Motor neuron (in vitro differentiated cells): ENCODE data around the gene RELN. TPM values are rescaled to one million over a fixed set of nuclear protein-coding genes. Genes with fewer than 3 reads are reported as not detected.

ENCODE experiments used
- ATAC-seq, 8 experiments: fragments of 200-7000 bp; cut with Tn5 transposase; replicated peaks in 6 of 8; 2 replicates each; pipeline ENCODE4 v1.8.0; 2021; ENCODE audit warnings: mild to moderate bottlenecking in 8 of 8, moderate library complexity in 8 of 8
- H3K27ac ChIP-seq, 2 donors: fragments of 250-450 bp; sonication (Bioruptor Pico); 2 replicates each; pipeline ENCODE4 v1.9.0; 2021; ENCODE audit warnings: antibody characterized with exemption in 2 of 2, mild to moderate bottlenecking in 2 of 2, moderate library complexity in 1 of 2
- H3K4me1 ChIP-seq, 2 donors: fragments of 250-450 bp; sonication (Bioruptor Pico); replicated peaks in 1 of 2; 2 replicates each; pipeline ENCODE4 v1.6.1; 2021; ENCODE audit warnings: antibody characterized with exemption in 2 of 2, mild to moderate bottlenecking in 2 of 2, moderate library complexity in 1 of 2
- H3K4me3 ChIP-seq, 5 donors: fragments of 250-450 bp; sonication (Bioruptor Pico); 2 replicates each; pipeline ENCODE4 v1.9.0; 2021; ENCODE audit warnings: antibody characterized with exemption in 5 of 5, mild to moderate bottlenecking in 5 of 5, moderate library complexity in 4 of 5
- WGBS, 10 experiments: fragments of 450-650 bp; shearing (Covaris generic); methylation state at CpG; one replicate each; pipeline ENCODE4 v1.0.0; 2022; 5-methylcytosine and 5-hydroxymethylcytosine counted together
- in situ Hi-C, 9 experiments: fragments of 400-800 bp; cut with MboI; loops; one replicate each; pipeline ENCODE4 v1.15.0; 2021; ENCODE audit warnings: low sequenced_read_pairs in 9 of 9, low pct_unique_long_range_greater_than_20kb in 2 of 9; ENCODE audit not compliant: unreplicated experiment in 9 of 9
- total RNA-seq, 8 experiments: library from RNA; unstranded; fragments of 300-600 nt; gene quantifications; 2 replicates each; pipeline versions ENCODE4 v1.2.3 to v1.2.4, GENCODE V29; 2022

Gene RELN
- total RNA-seq, 8 experiments from 2014 or later: 0.36 to 72.9 (median 35.2) TPM

- ATAC-seq: peak in 1 of 8 experiments; percentile 24
- in situ Hi-C loops: no loop called here
- 9 to 95% (median 81%) methylated on average over 1 to 10 of the region's 10 CpGs for WGBS, 10 experiments
- Histone ChIP-seq H3K27ac (no peak overlapping the region), H3K4me3 (no peak overlapping the region), H3K4me1 (no peaks in the 10 kb centered on the region)
These were observed 94.5 kb downstream of the RELN start for GRCh38 chr7:103894656-103895596.

DNA sequence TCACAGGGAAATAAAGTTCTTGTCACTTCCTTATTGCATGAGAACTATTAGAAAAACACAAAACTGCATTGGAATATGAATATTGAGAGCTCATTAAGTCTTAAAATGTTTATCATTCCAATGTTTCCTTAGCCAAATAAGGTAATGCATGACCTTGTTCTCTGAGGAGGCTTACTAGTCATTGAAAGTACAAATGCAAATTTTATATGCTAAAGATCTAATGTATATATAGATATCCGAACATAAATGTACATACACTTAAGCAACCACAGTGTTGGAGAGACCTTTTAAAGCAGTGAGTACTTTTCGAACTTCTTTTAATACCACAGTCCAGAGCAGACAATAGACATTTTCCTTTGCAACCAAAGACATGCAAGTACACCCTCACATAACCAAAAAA is 96.1 kb downstream of the RELN start:
- Histone ChIP-seq H3K27ac (no peak overlapping the region), H3K4me1 (no peaks in the 10 kb centered on the region), H3K4me3 (no peak overlapping the region)
- ATAC-seq: peak in 1 of 8 experiments; percentile 94
- in situ Hi-C loops: no loop called here
- WGBS, 10 experiments: 0 to 100% (median 63%) methylated on average over 1 to 2 of the region's 2 CpGs; no CpG with 5 or more reads in 2 of the 10 experiments

- no peak for ATAC-seq
- WGBS, 10 experiments: 19 to 77% (median 45%) methylated on average over 2 to 3 of the region's 3 CpGs; no CpG with 5 or more reads in 4 of the 10 experiments
- no peaks in the 10 kb centered on the region for H3K4me1 ChIP-seq
- H3K27ac ChIP-seq: no peak overlapping the region
- no peak overlapping the region for H3K4me3 ChIP-seq
- in situ Hi-C loops: no loop called here
These were observed 100.0 kb downstream of the RELN start for GRCh38 chr7:103889451-103889850.

DNA sequence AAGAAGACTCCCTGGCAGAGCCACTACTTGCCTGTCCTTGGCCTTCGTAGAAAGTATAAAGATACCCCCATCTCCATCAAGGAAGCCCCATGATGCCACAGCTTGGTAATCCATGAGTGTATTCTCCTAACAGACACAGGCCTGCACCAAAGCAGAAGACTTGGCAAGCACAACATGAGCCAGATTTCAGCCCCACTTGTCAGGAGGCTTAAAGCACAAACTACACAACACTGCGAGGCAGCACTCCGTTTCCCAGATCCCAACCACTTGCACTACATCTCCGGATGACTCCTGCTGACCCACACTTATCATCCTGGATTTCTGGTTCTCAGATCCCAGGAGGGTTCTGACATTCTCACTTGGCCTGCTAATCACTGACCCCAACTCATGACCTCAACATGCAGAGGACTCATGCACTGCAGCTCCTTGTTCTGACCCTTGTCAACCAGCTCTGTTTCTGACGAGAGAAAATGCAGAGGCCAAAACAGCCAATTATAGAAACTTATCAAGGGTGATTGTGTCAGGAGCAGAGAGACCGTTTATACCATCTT is 100.8 kb downstream of the RELN start:
- 20 to 88% (median 60%) methylated on average over 1 to 4 of the region's 6 CpGs; no CpG with 5 or more reads in 1 of the 10 experiments for WGBS, 10 experiments
- Histone ChIP-seq H3K4me3 (no peak overlapping the region), H3K27ac (no peak overlapping the region), H3K4me1 (no peaks in the 10 kb centered on the region)
- no peak for ATAC-seq
- in situ Hi-C loops: no loop called here

GRCh38 chr7:103887853-103888602 is 101.4 kb downstream of the RELN start:
- 56 to 94% (median 83%) methylated on average over 1 to 2 of the region's 2 CpGs; no CpG with 5 or more reads in 3 of the 10 experiments for WGBS, 10 experiments
- no peak overlapping the region for H3K27ac ChIP-seq
- ATAC-seq: peak in 1 of 8 experiments; percentile 41

DNA sequence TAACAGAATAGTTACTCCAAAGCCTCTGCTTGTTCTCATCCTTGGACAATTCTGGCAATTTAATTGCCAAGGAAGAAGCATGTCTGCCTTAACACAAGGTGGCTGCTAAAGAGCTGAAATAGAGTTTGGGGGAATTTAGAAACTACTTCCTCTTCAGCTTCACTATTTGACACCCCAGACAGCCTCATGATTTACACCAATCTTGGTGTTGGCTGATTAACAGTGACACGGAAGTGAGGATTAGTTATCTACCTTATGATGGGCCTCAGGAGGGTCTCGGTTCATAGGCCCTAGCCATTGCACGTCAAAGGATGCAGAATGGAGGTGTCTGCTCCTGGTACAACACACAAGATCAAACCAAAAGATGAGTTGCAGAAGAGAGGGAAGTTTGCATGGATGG is 102.4 kb downstream of the RELN start:
- Histone ChIP-seq H3K27ac (no peak overlapping the region), H3K4me3 (no peak overlapping the region), H3K4me1 (no peaks in the 10 kb centered on the region)
- ATAC-seq: no peak
- in situ Hi-C loops: no loop called here
- WGBS, 10 experiments: 0 to 88% (median 74%) methylated on average over 1 to 3 of the region's 3 CpGs; no CpG with 5 or more reads in 2 of the 10 experiments

More at GRCh38 chr7:103887853-103888602, 101.4 kb downstream of the RELN start:
- in situ Hi-C loops: no loop called here
- Histone ChIP-seq H3K4me3 (no peak overlapping the region), H3K4me1 (no peaks in the 10 kb centered on the region)

DNA sequence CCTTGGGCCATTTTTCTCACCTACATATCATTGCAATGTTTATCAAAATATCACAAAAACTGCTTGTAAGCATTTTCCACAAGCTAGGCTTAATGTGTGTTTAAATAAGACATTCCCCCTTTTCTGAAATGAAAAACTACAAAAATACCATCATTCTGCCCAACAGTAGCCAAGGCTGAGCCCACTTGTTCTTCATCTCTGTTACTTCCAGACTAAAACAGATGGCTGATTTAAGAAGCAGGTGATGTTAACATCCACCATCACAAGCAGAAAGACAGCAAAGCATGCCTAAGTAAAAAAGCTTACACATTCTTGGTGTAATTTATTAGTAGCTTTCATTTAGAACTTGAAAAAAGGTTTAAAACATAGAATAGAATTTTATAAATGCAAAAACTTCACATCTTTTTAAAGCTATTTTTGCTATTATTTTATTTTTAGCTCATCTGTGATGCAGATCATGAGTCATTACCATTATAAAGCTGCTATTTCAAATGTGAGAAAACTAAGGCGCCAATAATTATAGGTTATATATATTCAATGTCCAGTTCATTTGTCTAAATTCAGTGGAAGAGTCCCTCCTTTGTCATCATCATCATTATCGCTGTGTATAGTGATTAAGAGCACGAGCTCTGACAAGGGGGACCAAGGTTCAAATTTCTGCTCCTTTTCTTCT is 109.4 kb downstream of the RELN start:
- in situ Hi-C loops: no loop called here
- Histone ChIP-seq H3K4me3 (no peak overlapping the region), H3K4me1 (peaks cover 6 to 14% of the 10 kb centered on the region in 2 donors), H3K27ac (no peak overlapping the region)
- no peak for ATAC-seq
- WGBS, 10 experiments: 3 to 100% (median 65%) methylated on average over 1 to 3 of the region's 3 CpGs; no CpG with 5 or more reads in 1 of the 10 experiments

- ATAC-seq: no peak
- Histone ChIP-seq H3K27ac (no peak overlapping the region), H3K4me1 (peaks cover 6 to 14% of the 10 kb centered on the region in 2 donors), H3K4me3 (no peak overlapping the region)
- 0 to 100% (median 63%) methylated on average over 1 of the region's 1 CpG; no CpG with 5 or more reads in 4 of the 10 experiments for WGBS, 10 experiments
- in situ Hi-C loops: no loop called here
These were observed 110.0 kb downstream of the RELN start for GRCh38 chr7:103879411-103879810.

- Histone ChIP-seq H3K27ac (no peak overlapping the region), H3K4me1 (peaks cover 6 to 14% of the 10 kb centered on the region in 2 donors), H3K4me3 (no peak overlapping the region)
- 7 to 100% (median 87%) methylated on average over 1 to 3 of the region's 3 CpGs; no CpG with 5 or more reads in 1 of the 10 experiments for WGBS, 10 experiments
- in situ Hi-C loops: no loop called here
- no peak for ATAC-seq
These were observed 111.9 kb downstream of the RELN start for GRCh38 chr7:103877565-103877964.

DNA sequence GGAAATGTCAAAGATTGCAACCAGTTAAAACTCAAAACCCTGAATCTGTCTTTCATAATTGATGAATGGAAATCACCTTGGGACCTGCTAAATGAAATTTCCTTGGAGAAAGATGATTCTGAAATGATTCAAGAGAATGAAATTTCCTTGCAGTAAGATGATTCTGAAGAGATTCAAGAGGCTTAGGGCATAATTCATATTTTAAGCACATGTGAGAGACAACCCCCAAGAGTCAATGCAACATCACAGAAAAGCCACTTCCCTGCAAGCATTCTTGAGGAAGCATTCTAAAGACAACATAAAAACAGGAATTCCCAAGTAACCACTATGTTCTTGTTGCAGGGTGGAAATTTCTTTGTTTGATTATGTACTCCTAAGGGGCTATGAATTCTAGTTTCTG is 113.7 kb downstream of the RELN start:
- ATAC-seq: no peak

DNA sequence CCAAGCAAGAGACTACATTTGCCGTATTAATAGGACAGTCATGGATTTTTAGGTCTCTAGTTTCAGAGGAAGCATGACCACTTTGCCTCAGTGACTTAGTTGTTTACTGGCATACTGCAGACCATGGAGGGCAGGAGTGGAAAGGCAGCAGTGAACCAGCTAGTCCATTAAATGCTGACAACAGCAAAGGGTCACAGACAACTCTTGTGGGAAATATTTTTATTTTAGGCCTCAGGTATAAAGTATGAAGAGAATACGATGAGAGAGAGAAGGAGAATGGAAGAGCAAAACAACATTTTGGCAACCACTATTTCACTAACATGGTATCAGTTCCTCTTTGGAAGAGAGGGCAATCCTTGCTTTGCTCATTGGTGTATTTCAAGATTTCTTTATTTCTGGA is 118.0 kb downstream of the RELN start:
- Histone ChIP-seq H3K4me1 (peaks cover 0 to 5% of the 10 kb centered on the region in 2 donors), H3K27ac (no peak overlapping the region), H3K4me3 (no peak overlapping the region)
- 14 to 100% (median 83%) methylated on average over 1 to 2 of the region's 2 CpGs; no CpG with 5 or more reads in 1 of the 10 experiments for WGBS, 10 experiments
- no peak for ATAC-seq
- in situ Hi-C loops: loop anchor here in 1 of 9 experiments (25.0 kb wide), 1 partner anchor 234 kb away; no protein-coding TSS in a partner anchor

More for the DNA sequence above, 113.7 kb downstream of the RELN start:
- Histone ChIP-seq H3K4me1 (peaks cover 0 to 14% of the 10 kb centered on the region in 2 donors), H3K4me3 (no peak overlapping the region), H3K27ac (no peak overlapping the region)
- in situ Hi-C loops: no loop called here

DNA sequence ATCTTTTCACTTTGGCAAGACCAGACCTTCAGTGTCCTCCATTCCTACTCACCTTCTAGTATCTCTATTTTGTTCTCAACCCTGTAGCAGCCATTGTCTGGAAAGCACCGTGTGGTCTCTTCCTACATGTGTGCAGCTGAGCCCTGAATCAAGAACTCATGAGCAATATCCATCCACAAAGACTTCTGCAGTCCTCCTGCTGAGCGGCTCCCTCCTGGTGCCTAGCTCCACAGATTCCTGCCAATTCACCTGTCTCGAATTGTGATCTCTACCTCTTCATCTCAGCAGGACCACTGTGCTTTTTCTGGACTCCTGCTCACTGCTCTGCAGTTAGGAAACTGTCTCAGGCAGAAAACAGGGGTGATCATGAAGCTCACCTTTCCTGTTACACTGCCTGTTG is 118.8 kb downstream of the RELN start:
- in situ Hi-C loops: loop anchor here in 1 of 9 experiments (25.0 kb wide), 1 partner anchor 233 kb away; no protein-coding TSS in a partner anchor
- WGBS, 10 experiments: 17 to 90% (median 74%) methylated on average over 1 to 3 of the region's 3 CpGs; no CpG with 5 or more reads in 3 of the 10 experiments
- no peak for ATAC-seq
- Histone ChIP-seq H3K4me1 (peaks cover 0 to under 1% of the 10 kb centered on the region in 2 donors), H3K27ac (no peak overlapping the region), H3K4me3 (no peak overlapping the region)
